IPS-NIHi7 (cell line): ENCODE results near the gene CLNK.

ENCODE experiments used
- DNase-seq: peaks from one replicate; pipeline ENCODE4 v3.0.0; 2012; ENCODE audit warnings: mixed read lengths; ENCODE audit errors: extremely low spot score

CLNK gene

GRCh38 chr4:10613926-10614478 is 70.6 kb downstream of the CLNK start:
- no peak for DNase-seq

- DNase-seq, result no peak
These were observed 72.1 kb downstream of the CLNK start for GRCh38 chr4:10612476-10612875.

- DNase-seq, result peak; percentile 12
These were observed 72.9 kb downstream of the CLNK start for GRCh38 chr4:10611673-10612072.

- no peak for DNase-seq
These were observed 75.9 kb downstream of the CLNK start for GRCh38 chr4:10608501-10609219.

GRCh38 chr4:10607206-10607605 is 77.4 kb downstream of the CLNK start:
- no peak for DNase-seq

GRCh38 chr4:10606483-10607155 is 77.9 kb downstream of the CLNK start:
- no peak for DNase-seq

- no peak for DNase-seq
These were observed 78.7 kb downstream of the CLNK start for GRCh38 chr4:10605746-10606482.

- no peak for DNase-seq
These were observed 79.5 kb downstream of the CLNK start for GRCh38 chr4:10605031-10605430.

- no peak for DNase-seq
These were observed 85.0 kb downstream of the CLNK start for GRCh38 chr4:10599574-10599973.

- no peak for DNase-seq
These were observed 85.7 kb downstream of the CLNK start for GRCh38 chr4:10598829-10599228.

GRCh38 chr4:10596586-10597290 is 87.8 kb downstream of the CLNK start:
- DNase-seq, result no peak

GRCh38 chr4:10593130-10593529 is 91.4 kb downstream of the CLNK start:
- peak; percentile 23 for DNase-seq

GRCh38 chr4:10590896-10591295 is 93.7 kb downstream of the CLNK start:
- DNase-seq, result no peak

GRCh38 chr4:10589799-10590198 is 94.8 kb downstream of the CLNK start:
- no peak for DNase-seq

GRCh38 chr4:10589321-10589720 is 95.2 kb downstream of the CLNK start:
- DNase-seq, result no peak

- no peak for DNase-seq
These were observed 96.9 kb downstream of the CLNK start for GRCh38 chr4:10587697-10588096.

GRCh38 chr4:10587296-10587695 is 97.3 kb downstream of the CLNK start:
- DNase-seq, result no peak

- DNase-seq, result no peak
These were observed 100.5 kb downstream of the CLNK start for GRCh38 chr4:10584042-10584441.

- DNase-seq, result no peak
These were observed 101.6 kb downstream of the CLNK start for GRCh38 chr4:10582951-10583350.

GRCh38 chr4:10582059-10582686 is 102.4 kb downstream of the CLNK start:
- peak; percentile 22 for DNase-seq

GRCh38 chr4:10581022-10581421 is 103.5 kb downstream of the CLNK start:
- DNase-seq, result no peak
